Stimulated activated CD8-positive, alpha-beta memory T cell treated with anti-CD3 and anti-CD28 coated beads, Interleukin-12 subunit alpha, Interleukin-12 subunit beta, amount 100 ng/mL, for 4 hours (primary cell): ENCODE data around the gene MYO1D.
"Not testable (repeated sequence)": the region's sequence is repeated elsewhere in the genome, so short reads cannot be mapped to it uniquely, and the experiment has no call there.

ENCODE experiments used
- DNase-seq: peaks from one replicate; pipeline ENCODE4 v3.0.0-alpha.2; 2020; ENCODE audit warnings: low read depth

MYO1D gene

GRCh38 chr17:32460054-32460453 is 416.9 kb downstream of the MYO1D start:
- no peak for DNase-seq

GRCh38 chr17:32458371-32458770 is 418.6 kb downstream of the MYO1D start:
- DNase-seq: no peak

- no peak for DNase-seq
These were observed 423.6 kb downstream of the MYO1D start for GRCh38 chr17:32453370-32453769.

GRCh38 chr17:32452281-32452680 is 424.6 kb downstream of the MYO1D start:
- DNase-seq: no peak

- no peak for DNase-seq
These were observed 425.0 kb downstream of the MYO1D start for GRCh38 chr17:32451879-32452278.

GRCh38 chr17:32450379-32450778 is 426.5 kb downstream of the MYO1D start:
- not testable (repeated sequence) for DNase-seq

- no peak for DNase-seq
These were observed 427.0 kb downstream of the MYO1D start for GRCh38 chr17:32449963-32450362.

- no peak for DNase-seq
These were observed 430.0 kb downstream of the MYO1D start for GRCh38 chr17:32446949-32447348.

GRCh38 chr17:32445971-32446370 is 431.0 kb downstream of the MYO1D start:
- no peak for DNase-seq

- no peak for DNase-seq
These were observed 431.4 kb downstream of the MYO1D start for GRCh38 chr17:32445497-32445896.

- DNase-seq: peak; percentile 12
These were observed 431.9 kb downstream of the MYO1D start for GRCh38 chr17:32445074-32445415.

GRCh38 chr17:32444301-32445073 is 432.4 kb downstream of the MYO1D start, which contains the start of gene PSMD11:
Gene PSMD11, plus strand, starts transcription at chr17:32444510. Its CDS starts 14 bp downstream, at chr17:32444524.
- peak; percentile 99 for DNase-seq

GRCh38 chr17:32443827-32444300 is 433.1 kb downstream of the MYO1D start:
- DNase-seq: no peak
